Fibroblast of skin of right biceps (primary cell): Measurements from ENCODE around the gene TULP4.
"Not testable (repeated sequence)": the region's sequence is repeated elsewhere in the genome, so short reads cannot be mapped to it uniquely, and the experiment has no call there.

Source experiments
- DNase-seq: peaks from one replicate; pipeline ENCODE4 v3.0.0-alpha.2; 2013

Gene TULP4

DNA sequence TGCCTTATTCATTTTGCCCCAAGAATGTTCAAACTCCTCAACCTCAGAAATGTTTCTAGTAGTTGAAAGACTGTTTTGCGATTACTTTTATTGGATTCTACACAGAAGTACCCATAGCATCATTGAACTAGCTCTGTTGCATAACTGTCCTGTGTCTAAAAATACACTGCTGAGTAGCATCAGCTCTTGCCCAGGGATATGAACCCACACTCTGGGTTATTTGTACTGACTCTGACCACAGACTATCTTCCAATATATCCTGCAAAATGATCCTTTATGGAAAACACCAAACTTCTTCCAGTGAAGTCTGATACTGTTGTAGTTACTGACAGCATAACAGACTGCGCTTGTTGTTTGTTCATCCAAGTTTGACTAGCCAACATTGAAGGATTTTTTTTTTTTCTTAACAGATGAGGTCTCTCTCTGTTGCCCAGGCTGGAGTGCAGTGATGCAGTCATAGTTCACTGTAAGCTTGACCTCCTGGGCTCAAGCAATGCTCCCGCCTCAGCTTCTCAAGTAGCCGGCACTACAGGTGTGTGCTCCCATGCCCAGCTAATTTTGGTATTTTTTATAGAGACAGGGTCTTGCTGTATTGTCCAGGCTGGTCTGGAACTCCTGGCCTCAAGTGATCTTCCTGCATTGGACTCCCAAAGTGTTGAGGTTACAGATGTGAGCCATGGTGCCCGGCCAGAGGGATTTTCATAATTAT, 49.9 kb downstream of the TULP4 start:
- DNase-seq, result no peak

DNA sequence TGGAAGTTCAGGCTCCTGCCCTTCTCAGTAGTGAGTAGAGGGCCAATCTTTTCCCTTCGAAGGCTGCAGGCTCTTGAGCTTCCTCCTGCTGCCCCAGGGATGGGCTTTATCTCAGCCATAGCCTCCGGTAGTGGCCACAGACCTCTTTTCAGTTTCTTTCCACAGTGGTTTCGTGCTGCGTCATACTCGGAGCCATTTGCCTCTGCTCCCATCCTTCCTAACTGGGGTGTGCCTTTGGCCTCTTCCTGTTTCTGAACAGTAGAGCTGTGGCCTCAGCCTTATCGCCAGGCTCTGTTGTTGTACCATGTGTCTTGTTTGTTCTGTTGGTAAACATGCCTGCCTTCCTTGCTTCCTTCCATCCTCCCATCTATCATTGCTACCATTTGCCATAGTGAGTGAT, 54.1 kb downstream of the TULP4 start:
- no peak for DNase-seq

DNA sequence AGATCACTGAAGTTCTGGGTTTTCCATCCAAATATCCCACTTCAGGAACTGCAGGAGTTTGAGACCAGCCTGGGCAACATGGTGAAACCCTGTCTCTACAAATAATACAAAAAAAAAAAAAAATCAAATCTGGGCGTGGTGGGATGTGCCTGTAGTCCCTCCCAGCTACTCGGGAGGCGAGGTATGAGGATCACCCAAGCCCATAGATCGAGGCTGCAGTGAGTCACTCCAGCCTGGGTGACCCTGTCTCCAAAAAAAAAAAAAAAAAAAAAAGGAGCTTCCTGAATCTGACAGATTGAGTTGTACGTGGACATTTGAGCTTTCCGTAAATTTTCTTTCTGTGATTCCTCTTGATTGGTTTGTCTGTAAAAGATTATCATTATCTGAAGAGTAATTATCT, 55.6 kb downstream of the TULP4 start:
- peak; percentile 14 for DNase-seq

DNA sequence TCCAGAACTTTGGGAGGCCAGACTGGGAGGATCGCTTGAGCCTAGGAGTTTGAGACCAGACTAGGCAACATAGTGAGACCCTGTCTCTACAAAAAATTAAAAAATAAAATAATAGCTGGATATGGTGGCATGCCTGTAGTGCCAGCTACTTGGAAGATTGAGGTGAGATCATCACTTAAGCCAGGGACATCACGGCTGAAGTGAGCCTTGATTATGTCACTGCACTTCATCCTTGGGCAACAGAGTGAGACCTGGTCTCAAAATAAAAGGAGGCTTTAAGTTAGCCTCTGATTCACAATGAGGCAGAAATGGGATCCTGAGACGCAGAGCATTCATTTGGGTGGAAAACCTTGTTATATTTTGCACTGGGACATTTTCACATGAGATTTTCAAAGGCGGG, 57.0 kb downstream of the TULP4 start:
- DNase-seq, result no peak

DNA sequence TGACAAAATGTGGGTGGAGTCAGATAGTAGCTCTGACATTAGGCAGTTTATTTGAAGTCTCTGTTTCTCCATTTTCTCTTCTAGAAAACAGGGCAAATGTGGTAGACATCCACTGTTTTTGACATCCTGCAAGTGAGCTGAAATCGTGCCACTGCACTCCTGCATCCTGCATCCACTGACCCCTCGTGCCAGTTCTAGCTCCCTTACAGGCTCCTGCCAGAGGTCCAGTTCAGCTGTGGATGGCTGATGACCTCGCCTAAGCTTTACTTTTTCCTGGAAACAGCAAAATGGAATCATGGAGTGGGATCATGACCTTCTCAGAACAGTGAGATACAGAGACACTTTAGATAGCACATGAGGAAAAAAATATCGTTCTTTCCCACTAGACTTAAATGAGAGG, 58.5 kb downstream of the TULP4 start:
- DNase-seq, result no peak

DNA sequence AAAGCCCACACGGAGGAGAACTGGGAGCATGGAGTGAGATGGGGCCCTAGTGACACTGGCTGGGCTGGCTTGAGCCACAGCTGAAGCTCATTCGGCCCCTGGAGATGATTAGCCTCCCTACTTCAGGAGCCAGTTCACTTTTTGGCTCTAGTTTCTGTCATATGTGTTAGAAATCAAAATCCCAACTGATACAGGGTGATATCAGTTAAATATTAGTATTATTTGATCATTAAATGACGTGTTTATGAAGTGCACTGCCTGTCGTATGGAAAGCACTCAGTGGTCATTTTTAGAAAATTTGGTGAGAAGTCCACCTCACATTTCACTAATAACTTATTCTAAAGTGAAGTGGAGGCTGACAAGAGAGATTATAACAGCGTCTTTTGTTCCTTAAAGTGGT, 59.0 kb downstream of the TULP4 start:
- DNase-seq, result no peak

DNA sequence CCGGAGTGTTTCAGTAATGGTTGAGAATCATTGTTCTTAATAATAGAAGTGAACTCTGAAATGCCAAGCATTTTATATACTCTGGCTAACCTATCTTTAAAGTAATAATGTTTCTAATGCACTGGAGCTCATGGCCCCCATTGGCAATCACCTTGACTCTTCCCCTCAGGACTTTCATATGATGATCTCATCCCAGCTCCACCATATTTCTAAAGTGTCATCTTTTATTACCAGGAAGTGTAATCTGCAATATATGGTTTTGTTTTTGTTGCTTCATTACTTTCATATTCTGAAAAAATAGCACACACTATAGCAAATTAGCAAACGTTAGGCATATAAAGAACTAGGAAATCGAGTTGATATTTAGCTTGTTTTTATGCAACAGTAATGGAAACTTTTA, 60.3 kb downstream of the TULP4 start:
- no peak for DNase-seq

DNA sequence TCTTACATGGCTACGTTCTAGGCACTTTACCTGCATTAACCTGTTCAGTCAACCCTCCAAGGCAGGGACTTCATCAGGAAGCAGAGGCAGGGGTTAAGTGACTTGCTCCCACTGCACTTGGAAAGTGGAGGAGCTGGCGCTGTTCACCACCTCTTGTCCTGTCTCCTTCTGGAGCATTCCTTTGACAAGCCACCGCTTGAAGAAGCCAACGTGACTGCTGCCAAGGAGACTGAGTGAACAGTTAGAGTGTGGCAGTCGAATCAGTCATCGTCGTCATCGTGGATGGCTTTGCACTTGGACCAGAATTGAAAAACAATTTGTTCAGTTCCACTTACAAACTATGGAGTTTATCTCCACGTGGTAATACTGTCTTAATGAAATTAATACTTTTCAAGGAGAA, 60.9 kb downstream of the TULP4 start:
- DNase-seq, result no peak

DNA sequence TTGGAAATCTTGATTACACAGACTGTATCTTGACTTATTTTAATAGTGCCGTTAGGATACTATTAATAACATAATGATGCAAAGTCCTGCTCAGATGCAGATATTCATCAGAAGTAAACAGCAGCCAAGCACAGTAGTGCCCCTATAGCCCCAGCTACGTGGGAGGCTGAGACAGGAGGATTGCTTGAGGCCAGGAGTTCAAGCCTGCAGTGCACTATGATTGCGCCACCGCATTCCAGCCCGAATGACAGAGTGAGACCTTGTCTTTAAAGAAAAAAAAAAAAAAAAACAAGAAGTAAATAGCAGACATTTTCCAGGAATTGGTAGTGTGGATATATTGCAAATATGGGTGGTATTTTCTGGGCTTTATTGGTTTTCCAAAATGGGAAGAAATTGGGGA, 61.8 kb downstream of the TULP4 start:
- peak; percentile 15 for DNase-seq

DNA sequence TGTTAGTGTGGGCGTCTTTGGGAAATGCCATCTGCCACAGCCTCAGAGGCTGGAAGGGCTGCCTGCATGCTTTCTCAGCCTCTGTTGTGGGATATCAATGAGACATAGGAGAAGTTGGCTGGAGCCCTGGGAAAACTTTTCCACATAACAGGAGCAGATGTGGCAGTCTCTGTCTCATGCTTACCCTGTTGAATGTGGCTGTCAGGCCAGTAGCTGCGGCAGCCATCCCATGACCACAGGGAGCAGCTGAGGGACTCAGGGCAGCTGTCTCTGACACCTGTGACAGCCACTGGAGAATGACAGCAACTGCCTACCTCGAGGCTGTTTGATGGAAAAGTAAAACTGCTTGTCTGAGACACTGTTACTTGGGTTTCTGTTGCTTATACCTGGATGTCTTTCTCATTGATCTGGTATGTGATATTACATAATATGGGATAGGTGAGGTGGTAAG, 64.4 kb downstream of the TULP4 start:
- peak; percentile 52 for DNase-seq

DNA sequence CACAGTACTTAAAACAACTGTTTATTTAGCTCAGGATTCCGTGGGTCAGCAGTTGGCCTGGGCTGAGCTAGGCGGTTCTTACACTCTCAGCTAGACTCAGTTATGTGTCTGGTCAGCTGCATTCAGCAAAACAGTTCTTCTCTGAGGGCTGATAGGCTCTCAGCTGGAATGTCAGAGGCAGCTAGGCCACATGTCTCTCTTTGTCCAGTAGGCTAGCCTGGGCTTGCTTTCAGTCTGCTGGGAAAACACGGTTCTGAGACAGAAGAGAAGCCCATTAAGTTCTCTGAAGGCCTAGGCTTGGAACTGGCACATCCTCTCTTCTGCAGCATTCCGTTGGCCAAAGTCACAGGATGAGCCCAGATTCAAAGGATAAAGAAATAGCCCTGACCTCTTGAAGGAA, 65.6 kb downstream of the TULP4 start:
- DNase-seq, result peak; percentile 31

DNA sequence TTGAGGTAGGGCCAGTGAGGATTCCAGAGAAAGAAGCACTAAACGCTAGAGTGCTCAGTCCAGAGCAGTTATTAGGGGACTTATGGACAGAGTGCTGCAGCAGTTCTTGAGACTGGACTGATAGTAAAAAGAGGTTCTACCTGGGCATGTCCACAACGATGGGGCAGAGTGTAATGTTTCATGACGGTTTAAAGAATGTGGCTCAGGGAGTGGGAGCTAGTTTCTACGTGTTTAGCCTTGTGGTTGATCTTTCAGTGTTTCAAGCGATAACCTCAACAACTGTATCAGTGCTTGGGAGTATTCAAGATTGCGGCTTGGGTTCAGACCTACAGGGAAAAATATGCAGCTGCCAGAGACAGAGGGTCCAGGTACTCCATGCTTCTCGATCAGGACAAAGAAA, 67.1 kb downstream of the TULP4 start:
- DNase-seq, result no peak

DNA sequence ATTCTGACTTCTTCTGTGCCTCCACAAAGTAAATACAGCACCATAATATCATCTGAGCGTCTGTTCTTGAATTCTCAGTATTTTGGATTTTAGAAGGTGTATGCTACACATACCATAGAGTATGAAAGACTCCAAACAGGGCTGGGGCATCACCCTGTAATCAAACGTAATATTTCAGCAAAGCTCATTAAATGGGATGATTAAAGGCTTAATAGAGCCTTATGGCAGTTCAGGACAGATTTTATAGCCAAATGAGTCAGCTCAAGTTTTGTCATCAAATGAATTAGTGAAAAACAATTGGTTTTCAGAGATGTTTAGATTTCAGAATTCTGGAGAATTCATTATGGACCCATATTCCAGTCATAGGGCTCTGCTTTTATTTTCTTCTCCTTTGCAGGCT, 68.9 kb downstream of the TULP4 start:
- DNase-seq, result no peak

DNA sequence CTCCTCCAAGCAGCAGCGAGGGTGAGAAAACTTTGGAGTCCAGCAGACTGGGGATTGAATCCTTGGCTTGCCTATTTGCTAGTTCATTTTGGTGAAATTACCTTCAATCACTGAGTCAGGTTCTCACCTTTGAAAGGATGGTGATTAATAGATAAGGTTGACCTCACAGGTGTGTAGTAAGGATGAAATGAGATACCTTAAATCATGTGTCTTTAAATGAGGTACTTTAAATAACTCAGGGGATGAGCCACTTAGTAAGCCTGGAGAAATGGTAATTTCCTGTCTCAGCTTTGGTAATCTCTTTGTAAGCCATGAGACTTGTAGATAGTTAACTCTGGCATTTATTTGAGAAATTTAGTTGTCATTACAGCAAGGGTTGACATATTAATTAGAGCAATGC, 70.2 kb downstream of the TULP4 start:
- DNase-seq, result no peak

DNA sequence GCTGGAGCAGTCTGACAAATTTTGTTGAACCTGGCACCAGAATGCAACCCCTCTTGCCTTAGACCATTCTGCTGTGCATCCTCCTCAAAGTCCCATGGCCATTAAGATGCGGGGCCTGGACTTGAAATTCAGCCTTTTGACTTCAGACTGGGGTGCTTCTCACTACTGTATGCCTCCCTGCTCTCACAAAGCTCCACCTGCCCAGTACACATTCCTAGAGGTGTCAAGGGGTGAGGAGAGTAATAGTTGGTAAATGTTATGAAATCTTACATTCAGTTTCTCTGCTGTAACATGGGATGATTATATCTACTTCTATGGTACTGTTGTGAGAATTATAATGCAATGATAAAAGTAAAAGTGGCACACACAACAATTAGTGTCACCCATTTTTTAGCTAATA, 70.8 kb downstream of the TULP4 start:
- no peak for DNase-seq

DNA sequence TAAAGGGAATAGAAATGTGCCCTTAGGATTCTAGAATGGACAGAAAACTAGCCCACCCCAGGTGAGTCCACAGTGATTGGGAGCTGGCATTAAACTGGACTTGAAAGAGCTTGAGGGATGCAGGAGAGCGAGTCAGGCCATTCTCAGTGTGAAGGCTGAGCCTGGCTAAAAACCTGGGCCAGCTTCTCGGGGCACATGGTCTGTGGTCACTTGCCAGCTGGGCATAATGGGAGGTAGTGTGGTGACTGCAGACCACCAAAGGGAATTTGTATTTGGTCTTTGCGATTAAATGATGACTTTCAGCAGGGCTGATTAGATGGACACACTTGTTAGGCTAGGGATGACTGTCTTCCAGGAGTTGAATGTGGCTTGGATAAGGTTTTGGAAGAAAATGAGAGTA, 71.3 kb downstream of the TULP4 start:
- DNase-seq, result no peak

DNA sequence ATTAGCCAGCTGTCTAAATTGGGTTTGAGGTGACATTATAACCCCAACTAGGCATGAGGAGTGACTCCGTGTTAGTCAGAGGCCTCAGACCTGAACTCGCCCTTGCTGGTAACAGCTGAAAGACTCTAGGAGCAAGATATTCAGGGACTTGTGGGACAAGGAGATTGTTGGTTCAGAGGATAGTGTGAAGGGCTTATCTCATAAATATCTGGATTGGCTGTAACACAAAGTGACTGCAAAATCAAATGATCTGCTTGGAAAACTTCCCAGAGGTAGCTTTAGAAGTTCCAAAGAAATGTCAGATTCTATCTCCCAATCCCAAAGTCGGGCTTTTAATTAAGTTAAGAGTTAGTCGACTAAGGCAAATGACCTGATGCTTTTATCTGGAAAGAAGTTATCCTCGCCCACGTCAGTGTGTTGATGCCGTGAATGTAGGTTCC, 72.4 kb downstream of the TULP4 start:
- no peak for DNase-seq

DNA sequence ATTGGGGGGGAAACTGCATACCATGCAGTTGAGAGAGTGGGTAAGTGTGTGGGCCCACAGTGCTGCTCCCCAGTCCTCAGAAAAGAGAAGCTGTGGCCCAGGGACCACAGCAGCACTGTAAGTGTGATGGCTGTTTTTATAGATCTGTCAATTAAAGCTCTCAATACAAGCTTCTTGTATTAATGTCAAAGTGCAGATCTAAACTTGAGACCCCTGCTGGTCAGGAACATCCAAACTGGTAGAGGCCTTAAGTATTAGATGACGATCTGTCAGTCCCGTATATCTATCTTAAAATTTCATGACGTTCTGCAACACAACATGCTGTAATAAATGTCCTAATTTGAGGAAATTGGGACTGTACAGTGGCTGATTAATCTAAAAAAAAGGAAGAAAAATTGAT, 74.8 kb downstream of the TULP4 start:
- DNase-seq, result no peak

DNA sequence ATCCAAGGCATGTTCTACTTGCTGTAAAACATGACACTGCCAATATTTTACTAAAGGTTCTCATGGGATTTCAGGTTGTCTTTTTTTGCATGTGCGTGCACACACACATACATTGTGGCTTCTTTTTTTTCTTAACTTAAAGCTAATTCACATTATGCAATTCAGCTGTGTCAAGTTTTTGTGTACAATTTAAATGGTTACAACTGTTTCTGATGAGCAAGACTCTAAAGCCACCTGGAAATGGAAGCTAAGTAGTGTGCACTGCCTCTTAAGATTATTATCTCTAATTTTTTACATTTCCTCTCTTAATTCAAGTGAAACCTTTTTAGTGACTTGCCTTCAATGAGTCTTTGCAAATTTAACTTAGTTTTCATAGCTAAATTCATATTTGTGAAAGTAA, 75.3 kb downstream of the TULP4 start:
- no peak for DNase-seq

DNA sequence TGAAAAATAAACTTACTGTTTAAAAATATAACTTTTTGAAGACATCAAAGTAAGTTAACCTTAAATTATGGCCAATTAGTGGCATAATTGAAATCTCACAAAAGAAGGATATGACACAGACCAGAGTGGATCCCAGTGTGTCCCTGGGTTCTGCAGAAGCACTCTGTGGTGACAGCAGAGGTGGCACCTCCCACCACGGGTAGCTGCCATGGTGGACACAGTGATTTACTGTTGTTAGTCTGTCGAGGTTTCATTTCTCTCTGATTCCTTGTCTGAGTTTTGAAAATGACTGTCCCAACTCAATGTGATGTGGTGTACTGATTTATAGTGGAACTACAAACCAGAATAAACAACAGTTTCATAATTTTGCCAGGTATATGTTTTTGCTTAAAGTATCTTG, 76.5 kb downstream of the TULP4 start:
- no peak for DNase-seq

DNA sequence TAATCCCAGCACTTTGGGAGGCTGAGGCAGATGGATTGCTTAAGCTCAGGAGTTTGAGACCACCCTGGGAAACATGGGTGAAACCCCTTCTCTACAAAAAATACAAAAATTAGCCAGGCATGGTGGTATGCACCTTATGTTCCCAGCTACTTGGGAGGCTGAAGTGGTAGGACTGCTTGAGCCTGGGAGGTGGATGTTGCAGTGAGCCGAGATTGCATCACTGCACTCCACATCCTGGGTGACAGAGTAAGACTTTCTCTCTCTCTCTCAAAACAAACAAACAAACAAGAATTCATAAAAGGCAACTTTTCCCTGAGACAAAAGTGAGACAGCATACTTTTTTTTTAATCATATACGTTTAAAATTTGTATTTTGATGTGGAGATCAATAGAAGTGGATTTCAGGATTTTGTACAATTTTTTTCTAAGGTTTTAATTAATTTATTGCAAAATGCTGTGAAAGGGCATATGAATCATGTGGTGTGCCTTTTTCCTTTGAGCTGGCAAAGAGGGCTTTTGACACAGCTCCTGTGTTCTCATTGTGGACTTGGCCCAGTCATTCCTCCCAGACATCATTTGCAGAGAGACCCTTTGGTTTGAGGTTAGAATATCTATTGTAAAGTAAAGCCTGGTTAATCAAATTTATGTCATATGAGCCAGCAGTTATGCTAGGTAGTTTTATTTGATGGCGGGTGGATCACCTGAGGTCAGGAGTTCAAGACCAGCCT, 77.1 kb downstream of the TULP4 start:
- DNase-seq, result no peak

DNA sequence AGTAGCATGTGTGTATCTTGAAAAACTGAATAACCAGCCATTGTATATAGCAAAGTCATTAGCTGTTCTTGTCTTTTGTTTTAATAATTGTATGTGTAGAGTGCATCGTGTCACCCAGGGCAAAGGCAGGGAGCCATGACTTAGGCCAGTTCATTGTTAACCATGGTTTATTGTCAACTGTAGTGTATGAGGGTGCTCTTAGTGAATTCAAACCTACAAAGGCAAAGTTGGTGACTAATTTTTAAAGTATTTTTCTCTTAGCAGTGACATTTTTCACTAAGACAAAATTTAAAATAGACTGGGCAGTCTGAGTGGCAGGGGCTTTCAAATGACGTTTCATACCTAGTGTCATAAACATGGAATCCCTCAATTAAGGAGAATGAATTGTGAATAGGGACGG, 79.0 kb downstream of the TULP4 start:
- DNase-seq, result no peak

DNA sequence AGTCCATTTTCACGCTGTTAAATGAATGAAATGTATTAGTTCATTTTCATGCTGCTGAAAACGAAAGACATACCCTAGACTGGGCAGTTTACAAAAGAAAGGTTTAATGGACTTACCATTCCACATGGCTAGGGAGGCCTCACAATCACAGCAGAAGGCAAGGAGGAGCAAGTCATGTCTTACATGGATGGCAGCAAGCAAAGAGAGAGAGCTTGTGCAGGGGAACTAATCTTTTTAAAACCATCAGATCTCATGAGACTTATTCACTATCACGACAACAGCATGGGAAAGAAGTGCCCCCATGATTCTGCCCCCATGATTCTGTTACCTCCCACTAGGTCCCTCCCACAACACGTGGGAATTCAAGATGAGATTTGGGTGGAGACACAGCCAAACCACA, 79.7 kb downstream of the TULP4 start:
- not testable (repeated sequence) for DNase-seq

DNA sequence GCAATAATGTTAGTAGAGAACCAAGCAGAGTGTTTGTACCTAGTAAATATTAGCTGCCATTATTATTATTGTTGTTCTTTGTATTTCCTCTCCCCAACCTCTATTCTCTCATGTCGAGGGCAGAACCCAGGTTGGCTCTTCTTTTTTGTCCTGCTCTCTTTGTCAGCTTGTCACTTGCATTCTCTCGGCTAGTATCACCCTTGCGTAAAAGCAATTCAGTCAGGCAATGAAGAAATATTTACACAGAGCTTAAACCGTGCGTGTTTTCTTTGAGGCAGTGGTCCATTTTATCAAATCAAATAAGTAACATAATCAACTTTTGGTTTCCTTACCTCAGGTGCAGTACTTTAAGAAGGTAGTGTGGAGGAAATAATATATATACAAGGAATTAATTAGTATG, 83.9 kb downstream of the TULP4 start:
- DNase-seq, result no peak

DNA sequence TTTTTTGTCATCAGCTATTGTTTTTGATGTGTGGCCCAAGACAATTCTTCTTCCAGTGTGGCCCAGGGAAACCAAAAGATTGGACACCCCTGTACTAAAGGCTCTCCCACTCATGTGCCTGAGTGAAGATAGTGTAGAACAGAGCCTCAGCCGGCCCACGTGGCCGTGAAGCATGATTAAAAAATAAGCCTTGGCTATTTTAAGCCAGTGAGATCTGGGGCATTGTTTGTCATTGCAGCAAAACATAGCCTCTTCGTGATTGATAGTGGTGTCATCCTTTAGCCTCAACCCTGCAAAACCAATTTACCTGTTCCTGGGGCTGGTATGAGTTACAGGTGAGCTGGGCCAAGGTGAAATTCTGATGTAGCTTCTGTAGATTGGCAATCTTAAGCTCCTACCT, 85.3 kb downstream of the TULP4 start:
- DNase-seq, result no peak
